GM12801 (cell line): ENCODE results near the gene GNA12.

Experiments
- TF ChIP-seq, protein P1 (sequence below): IDR thresholded peaks from one replicate; pipeline ENCODE4 v1.5.1; 2011; ENCODE audit warnings: control low read depth; ENCODE audit not compliant: insufficient read length; ENCODE audit errors: extremely low read depth

GNA12 gene

GRCh38 chr7:2802504-2803341 is 41.4 kb downstream of the GNA12 start:
- TF ChIP-seq, protein P1, sequence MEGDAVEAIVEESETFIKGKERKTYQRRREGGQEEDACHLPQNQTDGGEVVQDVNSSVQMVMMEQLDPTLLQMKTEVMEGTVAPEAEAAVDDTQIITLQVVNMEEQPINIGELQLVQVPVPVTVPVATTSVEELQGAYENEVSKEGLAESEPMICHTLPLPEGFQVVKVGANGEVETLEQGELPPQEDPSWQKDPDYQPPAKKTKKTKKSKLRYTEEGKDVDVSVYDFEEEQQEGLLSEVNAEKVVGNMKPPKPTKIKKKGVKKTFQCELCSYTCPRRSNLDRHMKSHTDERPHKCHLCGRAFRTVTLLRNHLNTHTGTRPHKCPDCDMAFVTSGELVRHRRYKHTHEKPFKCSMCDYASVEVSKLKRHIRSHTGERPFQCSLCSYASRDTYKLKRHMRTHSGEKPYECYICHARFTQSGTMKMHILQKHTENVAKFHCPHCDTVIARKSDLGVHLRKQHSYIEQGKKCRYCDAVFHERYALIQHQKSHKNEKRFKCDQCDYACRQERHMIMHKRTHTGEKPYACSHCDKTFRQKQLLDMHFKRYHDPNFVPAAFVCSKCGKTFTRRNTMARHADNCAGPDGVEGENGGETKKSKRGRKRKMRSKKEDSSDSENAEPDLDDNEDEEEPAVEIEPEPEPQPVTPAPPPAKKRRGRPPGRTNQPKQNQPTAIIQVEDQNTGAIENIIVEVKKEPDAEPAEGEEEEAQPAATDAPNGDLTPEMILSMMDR = no peak

GRCh38 chr7:2802101-2802500 is 42.0 kb downstream of the GNA12 start:
- TF ChIP-seq, protein P1 = no peak

GRCh38 chr7:2800931-2801688 is 43.0 kb downstream of the GNA12 start:
- TF ChIP-seq, protein P1 = no peak

- TF ChIP-seq, protein P1 = no peak
These were observed 43.7 kb downstream of the GNA12 start for GRCh38 chr7:2800220-2800930.

GRCh38 chr7:2799253-2799652 is 44.9 kb downstream of the GNA12 start:
- TF ChIP-seq, protein P1 = no peak

GRCh38 chr7:2798669-2799068 is 45.4 kb downstream of the GNA12 start:
- TF ChIP-seq, protein P1 = no peak
